ENCODE results near the gene PGGHG.
A peak's percentile ranks its signal among the peaks of the same experiment; 100 is the strongest.

The PGGHG gene

GRCh38 chr11:288478-289397, at the start of gene PGGHG:
Gene PGGHG, plus strand, starts transcription at chr11:289126. Its CDS starts 691 bp downstream, at chr11:289817.
- DNase-seq = peak; percentile 79

GRCh38 chr11:240315-240714, 48.6 kb upstream of the PGGHG start:
- DNase-seq = peak; percentile 28

- peak; percentile 35 for DNase-seq
Measured at GRCh38 chr11:241634-242033, 47.3 kb upstream of the PGGHG start.

GRCh38 chr11:244376-244775, 44.5 kb upstream of the PGGHG start:
- no peak for DNase-seq

GRCh38 chr11:249062-249461, 39.9 kb upstream of the PGGHG start:
- peak; percentile 49 for DNase-seq

GRCh38 chr11:250274-250673, 38.7 kb upstream of the PGGHG start:
- peak; percentile 49 for DNase-seq

- DNase-seq = peak; percentile 89
Measured at GRCh38 chr11:250740-251299, 38.1 kb upstream of the PGGHG start.

GRCh38 chr11:251550-251949, 37.4 kb upstream of the PGGHG start:
- peak; percentile 54 for DNase-seq

GRCh38 chr11:252666-253065, 36.3 kb upstream of the PGGHG start:
- DNase-seq = no peak

GRCh38 chr11:253160-253885, 35.6 kb upstream of the PGGHG start:
- DNase-seq = no peak

- no peak for DNase-seq
Measured at GRCh38 chr11:253886-254270, 35.0 kb upstream of the PGGHG start.

GRCh38 chr11:255176-255575, 33.8 kb upstream of the PGGHG start:
- DNase-seq = no peak

- no peak for DNase-seq
Measured at GRCh38 chr11:255816-256215, 33.1 kb upstream of the PGGHG start.

GRCh38 chr11:256952-257737, 31.8 kb upstream of the PGGHG start:
- no peak for DNase-seq

- DNase-seq = no peak
Measured at GRCh38 chr11:257766-258493, 31.0 kb upstream of the PGGHG start.

- no peak for DNase-seq
Measured at GRCh38 chr11:259413-259812, 29.5 kb upstream of the PGGHG start.

- DNase-seq = no peak
Measured at GRCh38 chr11:261624-262023, 27.3 kb upstream of the PGGHG start.

- DNase-seq = peak; percentile 82
Measured at GRCh38 chr11:266676-267439, 22.1 kb upstream of the PGGHG start.

GRCh38 chr11:267491-267994, 21.4 kb upstream of the PGGHG start:
- DNase-seq = peak; percentile 83

- DNase-seq = peak; percentile 70
Measured at GRCh38 chr11:268716-269145, 20.2 kb upstream of the PGGHG start.

All from activated CD8-positive, alpha-beta memory T cell treated with anti-CD3 and anti-CD28 coated beads for 24 hours (primary cell).